ENCODE results near the gene CAPN3. TPM values are rescaled to one million over a fixed set of nuclear protein-coding genes. Genes with fewer than 3 reads are reported as not detected.
"Not testable (repeated sequence)": the region's sequence is repeated elsewhere in the genome, so short reads cannot be mapped to it uniquely, and the experiment has no call there.

The CAPN3 gene
- total RNA-seq: 10 to 100 TPM; 13.4 to 19.8 (median 15.8) TPM
- 9.5 TPM for total RNA-seq (2013)
- 0.91 to 24.0 (median 5.0) reads per million in 29 experiments for total RNA-seq

GRCh38 chr15:42359249-42359648, at the start of gene CAPN3:
Gene CAPN3 (plus strand): TSS chr15:42359501. CDS start chr15:42359806, 305 bp downstream.
- Mint-ChIP-seq H3K9me3 (no peaks in the 10 kb centered on the region), H3K36me3 (peaks cover 34% of the 10 kb centered on the region), H3K4me1 (no peaks in the 10 kb centered on the region), H3K4me3 (no peak within 1 kb of the TSS), H3K27me3 (no peaks in the 10 kb centered on the region), H3K27ac (no peak within 1 kb of the TSS)
- ATAC-seq (replicated peaks in 1 of 4) (no peak), DNase-seq (no peak)
- Histone ChIP-seq H3K27me3 (replicated peaks in 1 of 2; ENCODE audit: control insufficient read depth in 2 of 2, extremely low read depth in 1 of 2, insufficient read depth in 2 of 2, low read length in 1 of 2) (no peaks in the 10 kb centered on the region), H3K9me3 (no peaks in the 10 kb centered on the region), H3K36me3 (ENCODE audit: control insufficient read depth in 2 of 2, extremely low read depth in 1 of 2, insufficient read depth in 1 of 2, low read length in 1 of 2) (peaks cover 0 to 11% of the 10 kb centered on the region in 2 donors), H3K4me3 (ENCODE audit: control insufficient read depth in 1 of 2, extremely low read depth in 1 of 2, low read length in 1 of 2) (no peak within 1 kb of the TSS), H3K27ac (ENCODE audit: low read length) (no peak within 1 kb of the TSS), H3K4me1 (ENCODE audit: control insufficient read depth in 1 of 2, extremely low read depth in 1 of 2, insufficient read depth in 2 of 2, low read length in 2 of 2) (no peaks in the 10 kb centered on the region)
- 73% methylated on average over 1 of the region's 1 CpG for WGBS (ENCODE audit: insufficient coverage)
- CTCF ChIA-PET: no interaction called here
- POLR2A ChIA-PET: no interaction called here

GRCh38 chr15:42313463-42313862, 45.8 kb upstream of the CAPN3 start:
- Mint-ChIP-seq H3K36me3 (peaks cover 51% of the 10 kb centered on the region), H3K27me3 (no peaks in the 10 kb centered on the region), H3K27ac (no peak overlapping the region), H3K4me1 (no peaks in the 10 kb centered on the region), H3K4me3 (no peak overlapping the region), H3K9me3 (no peaks in the 10 kb centered on the region)
- Histone ChIP-seq H3K27ac (ENCODE audit: low read length) (no peak overlapping the region), H3K36me3 (ENCODE audit: control insufficient read depth in 2 of 2, extremely low read depth in 1 of 2, insufficient read depth in 1 of 2, low read length in 1 of 2) (peaks cover 6 to 21% of the 10 kb centered on the region in 2 donors), H3K4me1 (ENCODE audit: control insufficient read depth in 1 of 2, extremely low read depth in 1 of 2, insufficient read depth in 2 of 2, low read length in 2 of 2) (no peaks in the 10 kb centered on the region), H3K9me3 (no peaks in the 10 kb centered on the region), H3K27me3 (replicated peaks in 1 of 2; ENCODE audit: control insufficient read depth in 2 of 2, extremely low read depth in 1 of 2, insufficient read depth in 2 of 2, low read length in 1 of 2) (no peaks in the 10 kb centered on the region), H3K4me3 (ENCODE audit: control insufficient read depth in 1 of 2, extremely low read depth in 1 of 2, low read length in 1 of 2) (no peak overlapping the region)
- 67% methylated on average over 1 of the region's 3 CpGs for WGBS (ENCODE audit: insufficient coverage)
- ATAC-seq (replicated peaks in 1 of 4): no peak
- ChIA-PET POLR2A (no interaction called here), CTCF (no interaction called here)
- no peak for DNase-seq

GRCh38 chr15:42314818-42315217, 44.5 kb upstream of the CAPN3 start:
- no peak overlapping the region for H3K27ac Mint-ChIP-seq
- no CpG with 5 or more reads among the region's 1 CpG for WGBS (ENCODE audit: insufficient coverage)
- ATAC-seq (replicated peaks in 1 of 4): no peak
- POLR2A ChIA-PET: no interaction called here
- Histone ChIP-seq H3K27me3 (replicated peaks in 1 of 2; ENCODE audit: control insufficient read depth in 2 of 2, extremely low read depth in 1 of 2, insufficient read depth in 2 of 2, low read length in 1 of 2) (no peaks in the 10 kb centered on the region), H3K4me1 (ENCODE audit: control insufficient read depth in 1 of 2, extremely low read depth in 1 of 2, insufficient read depth in 2 of 2, low read length in 2 of 2) (no peaks in the 10 kb centered on the region), H3K36me3 (ENCODE audit: control insufficient read depth in 2 of 2, extremely low read depth in 1 of 2, insufficient read depth in 1 of 2, low read length in 1 of 2) (peaks cover 6 to 15% of the 10 kb centered on the region in 2 donors), H3K9me3 (no peaks in the 10 kb centered on the region), H3K27ac (ENCODE audit: low read length) (no peak overlapping the region), H3K4me3 (ENCODE audit: control insufficient read depth in 1 of 2, extremely low read depth in 1 of 2, low read length in 1 of 2) (no peak overlapping the region)
- H3K9me3 Mint-ChIP-seq: no peaks in the 10 kb centered on the region
- H3K27me3 Mint-ChIP-seq: no peaks in the 10 kb centered on the region
- no peak for DNase-seq
- no peak overlapping the region for H3K4me3 Mint-ChIP-seq
- H3K36me3 Mint-ChIP-seq: peaks cover 49% of the 10 kb centered on the region
- CTCF ChIA-PET: no interaction called here
- H3K4me1 Mint-ChIP-seq: no peaks in the 10 kb centered on the region

- WGBS (ENCODE audit: insufficient coverage): no CpG with 5 or more reads among the region's 1 CpG
- Histone ChIP-seq H3K9me3 (no peaks in the 10 kb centered on the region), H3K27ac (ENCODE audit: low read length) (no peak overlapping the region), H3K4me1 (ENCODE audit: control insufficient read depth in 1 of 2, extremely low read depth in 1 of 2, insufficient read depth in 2 of 2, low read length in 2 of 2) (no peaks in the 10 kb centered on the region), H3K27me3 (replicated peaks in 1 of 2; ENCODE audit: control insufficient read depth in 2 of 2, extremely low read depth in 1 of 2, insufficient read depth in 2 of 2, low read length in 1 of 2) (no peaks in the 10 kb centered on the region), H3K4me3 (ENCODE audit: control insufficient read depth in 1 of 2, extremely low read depth in 1 of 2, low read length in 1 of 2) (no peak overlapping the region), H3K36me3 (ENCODE audit: control insufficient read depth in 2 of 2, extremely low read depth in 1 of 2, insufficient read depth in 1 of 2, low read length in 1 of 2) (peaks cover 3 to 11% of the 10 kb centered on the region in 2 donors)
- Mint-ChIP-seq H3K27me3 (no peaks in the 10 kb centered on the region), H3K36me3 (peaks cover 42% of the 10 kb centered on the region), H3K4me3 (no peak overlapping the region), H3K27ac (no peak overlapping the region), H3K9me3 (no peaks in the 10 kb centered on the region), H3K4me1 (no peaks in the 10 kb centered on the region)
- POLR2A ChIA-PET: no interaction called here
- ATAC-seq (replicated peaks in 1 of 4) (no peak), DNase-seq (no peak)
- CTCF ChIA-PET: no interaction called here
These were observed 43.8 kb upstream of the CAPN3 start for GRCh38 chr15:42315521-42315920.

GRCh38 chr15:42316282-42316805, 43.0 kb upstream of the CAPN3 start:
- CTCF ChIA-PET, H3K9me3 Mint-ChIP-seq, H3K27ac Mint-ChIP-seq: not testable (repeated sequence)

GRCh38 chr15:42319206-42319605, 40.1 kb upstream of the CAPN3 start:
- Histone ChIP-seq H3K27me3 (replicated peaks in 1 of 2; ENCODE audit: control insufficient read depth in 2 of 2, extremely low read depth in 1 of 2, insufficient read depth in 2 of 2, low read length in 1 of 2) (no peaks in the 10 kb centered on the region), H3K4me1 (ENCODE audit: control insufficient read depth in 1 of 2, extremely low read depth in 1 of 2, insufficient read depth in 2 of 2, low read length in 2 of 2) (no peaks in the 10 kb centered on the region), H3K4me3 (ENCODE audit: control insufficient read depth in 1 of 2, extremely low read depth in 1 of 2, low read length in 1 of 2) (no peak overlapping the region), H3K27ac (ENCODE audit: low read length) (no peak overlapping the region), H3K36me3 (ENCODE audit: control insufficient read depth in 2 of 2, extremely low read depth in 1 of 2, insufficient read depth in 1 of 2, low read length in 1 of 2) (peaks cover 0 to 18% of the 10 kb centered on the region in 2 donors), H3K9me3 (no peaks in the 10 kb centered on the region)
- H3K36me3 Mint-ChIP-seq: peaks cover 47% of the 10 kb centered on the region
- no peaks in the 10 kb centered on the region for H3K27me3 Mint-ChIP-seq
- H3K4me3 Mint-ChIP-seq: no peak overlapping the region
- ChIA-PET CTCF (no interaction called here), POLR2A (no interaction called here)
- H3K9me3 Mint-ChIP-seq: no peaks in the 10 kb centered on the region
- WGBS (ENCODE audit: insufficient coverage): no CpG with 5 or more reads among the region's 2 CpGs
- no peak overlapping the region for H3K27ac Mint-ChIP-seq
- H3K4me1 Mint-ChIP-seq: no peaks in the 10 kb centered on the region
- DNase-seq (no peak), ATAC-seq (replicated peaks in 1 of 4) (no peak)

More at GRCh38 chr15:42316282-42316805, 43.0 kb upstream of the CAPN3 start:
- H3K27me3 Mint-ChIP-seq; H3K36me3 ChIP-seq (ENCODE audit: control insufficient read depth in 2 of 2, extremely low read depth in 1 of 2, insufficient read depth in 1 of 2, low read length in 1 of 2); H3K4me1 ChIP-seq (ENCODE audit: control insufficient read depth in 1 of 2, extremely low read depth in 1 of 2, insufficient read depth in 2 of 2, low read length in 2 of 2); DNase-seq; H3K27me3 ChIP-seq (replicated peaks in 1 of 2; ENCODE audit: control insufficient read depth in 2 of 2, extremely low read depth in 1 of 2, insufficient read depth in 2 of 2, low read length in 1 of 2); ATAC-seq (replicated peaks in 1 of 4); H3K9me3 ChIP-seq; H3K4me3 ChIP-seq (ENCODE audit: control insufficient read depth in 1 of 2, extremely low read depth in 1 of 2, low read length in 1 of 2); H3K4me3 Mint-ChIP-seq; POLR2A ChIA-PET; H3K4me1 Mint-ChIP-seq; H3K27ac ChIP-seq (ENCODE audit: low read length): not testable (repeated sequence)
- WGBS (ENCODE audit: insufficient coverage): 0% methylated on average over 1 of the region's 11 CpGs
- H3K36me3 Mint-ChIP-seq: peaks cover 41% of the 10 kb centered on the region

GRCh38 chr15:42324308-42324707, 35.0 kb upstream of the CAPN3 start:
- POLR2A ChIA-PET: no interaction called here
- Histone ChIP-seq H3K9me3 (no peaks in the 10 kb centered on the region), H3K36me3 (ENCODE audit: control insufficient read depth in 2 of 2, extremely low read depth in 1 of 2, insufficient read depth in 1 of 2, low read length in 1 of 2) (peaks cover 0 to 31% of the 10 kb centered on the region in 2 donors), H3K4me1 (ENCODE audit: control insufficient read depth in 1 of 2, extremely low read depth in 1 of 2, insufficient read depth in 2 of 2, low read length in 2 of 2) (no peaks in the 10 kb centered on the region), H3K4me3 (ENCODE audit: control insufficient read depth in 1 of 2, extremely low read depth in 1 of 2, low read length in 1 of 2) (no peak overlapping the region), H3K27ac (ENCODE audit: low read length) (no peak overlapping the region), H3K27me3 (replicated peaks in 1 of 2; ENCODE audit: control insufficient read depth in 2 of 2, extremely low read depth in 1 of 2, insufficient read depth in 2 of 2, low read length in 1 of 2) (no peaks in the 10 kb centered on the region)
- no peak overlapping the region for H3K27ac Mint-ChIP-seq
- H3K9me3 Mint-ChIP-seq: no peaks in the 10 kb centered on the region
- no CpG with 5 or more reads among the region's 4 CpGs for WGBS (ENCODE audit: insufficient coverage)
- no peak overlapping the region for H3K4me3 Mint-ChIP-seq
- peaks cover 72% of the 10 kb centered on the region for H3K36me3 Mint-ChIP-seq
- ATAC-seq (replicated peaks in 1 of 4): no peak
- no peaks in the 10 kb centered on the region for H3K4me1 Mint-ChIP-seq
- CTCF ChIA-PET: no interaction called here
- no peaks in the 10 kb centered on the region for H3K27me3 Mint-ChIP-seq
- no peak for DNase-seq

All from T-cell (primary cell).